Muscle of arm (tissue), 12 donors: ENCODE data around the gene NRDC. TPM values are rescaled to one million over a fixed set of nuclear protein-coding genes. Genes with fewer than 3 reads are reported as not detected.

Source experiments
- polyA plus RNA-seq, 12 donors: library from polyadenylated mRNA; unstranded; fragments of 120-200 nt; gene quantifications; one replicate each; pipeline ENCODE4 v1.2.1, GENCODE V29; 2013; ENCODE audit not compliant: insufficient read length in 12 of 12

The NRDC gene
- polyA plus RNA-seq, 12 donors: 105 to 181 (median 139) TPM; not detected in 1

Other genes starting within 250 kb of the NRDC start
- gene RAB3B, start 112.0 kb upstream of the NRDC start, polyA plus RNA-seq: 1 to 10 TPM in 1 of 12 donors, under 1 TPM in 10, not detected in 1; 0.15 to 1.5 (median 0.24) TPM
- 1 to 10 TPM in 10 of 12 donors, not detected in 2; 2.4 to 3.6 (median 3.1) TPM for gene KTI12, start 155.1 kb upstream of the NRDC start, polyA plus RNA-seq
- gene TXNDC12, start 176.5 kb upstream of the NRDC start, polyA plus RNA-seq: 10 to 100 TPM in 11 of 12 donors, not detected in 1; 21.3 to 43.6 (median 30.9) TPM
- gene BTF3L4, start 177.6 kb upstream of the NRDC start, polyA plus RNA-seq: 10 to 100 TPM in 11 of 12 donors, not detected in 1; 57.8 to 85.7 (median 75.9) TPM